Heart right ventricle (tissue), 16 donors: Measurements from ENCODE around the gene PAFAH1B2. TPM values are rescaled to one million over a fixed set of nuclear protein-coding genes. Genes with fewer than 3 reads are reported as not detected.

Experiments used
- ATAC-seq, 8 donors: fragments of 200-7000 bp; cut with Tn5 transposase; one replicate each; pipeline ENCODE4 v1.9.1; 2020; ENCODE audit warnings: mild to moderate bottlenecking in 8 of 8, moderate library complexity in 8 of 8, moderate number of reproducible peaks in 1 of 8
- DNase-seq, 2 donors: peaks; one replicate each; pipeline ENCODE4 v3.0.0-alpha.2; 2020
- H3K27ac ChIP-seq, 10 donors: fragments of 200-600 bp; sonication (generic) in 2 of 10; one replicate each; pipeline versions ENCODE4 v1.5.0 to v1.8.0; 2020 to 2022; ENCODE audit warnings: mild to moderate bottlenecking in 3 of 10
- H3K27me3 ChIP-seq, 7 donors: fragments of 200-600 bp; one replicate each; pipeline ENCODE4 v1.8.0; 2021 to 2022; ENCODE audit warnings: mild to moderate bottlenecking in 2 of 7
- H3K36me3 ChIP-seq, 9 donors: fragments of 200-600 bp; sonication (generic) in 1 of 9; one replicate each; pipeline versions ENCODE4 v1.5.0 to v1.8.0; 2020 to 2022; ENCODE audit warnings: mild to moderate bottlenecking in 2 of 9
- H3K4me1 ChIP-seq, 9 donors: fragments of 200-600 bp; sonication (generic) in 1 of 9; one replicate each; pipeline versions ENCODE4 v1.5.0 to v1.8.0; 2020 to 2022; ENCODE audit warnings: mild to moderate bottlenecking in 4 of 9
- H3K4me3 ChIP-seq, 10 donors: fragments of 200-600 bp; sonication (generic) in 2 of 10; one replicate each; pipeline versions ENCODE4 v1.5.0 to v1.8.0; 2020 to 2022; ENCODE audit warnings: mild to moderate bottlenecking in 7 of 10, moderate library complexity in 2 of 10
- H3K9me3 ChIP-seq, 11 donors: fragments of 200-600 bp in 10 of 11; sonication (generic) in 2 of 11; one replicate each; pipeline versions ENCODE4 v1.5.0 to v1.8.0; 2013 to 2022; ENCODE audit warnings: mild to moderate bottlenecking in 2 of 11, control low read depth in 1 of 11, moderate library complexity in 1 of 11
- CTCF ChIP-seq, 9 donors: fragments of 200-600 bp; sonication (generic) in 2 of 9; IDR thresholded peaks; one replicate each; pipeline versions ENCODE4 v1.5.0 to v1.8.0; 2021 to 2022; ENCODE audit warnings: antibody characterized with exemption in 9 of 9, mild to moderate bottlenecking in 5 of 9, moderate library complexity in 1 of 9
- WGBS, 2 donors: extraction: QIAGEN DNeasy Blood & Tissue Kit; methylation state at CpG; one replicate each; pipeline ENCODE4 v1.1.7; 2013; ENCODE audit warnings: inconsistent platforms in 1 of 2; 5-methylcytosine and 5-hydroxymethylcytosine counted together
- intact Hi-C, 10 donors: fragments of 100-400 bp; cut with DNase I; formaldehyde crosslinking; loops; one replicate each; pipeline versions ENCODE4 v1.11.1 to v1.14.2; 2022
- polyA plus RNA-seq, 2 donors: library from polyadenylated mRNA; stranded (reverse); fragments of 200-250 nt; gene quantifications; one replicate each; pipeline ENCODE4 v1.2.3, GENCODE V29; 2013
- total RNA-seq, 10 donors: library from RNA; stranded (reverse); fragmentation: NEBNext Ultra II Directional in 3 of 10; extraction: Animal tissue kit (Norgen Biotek cat#: 25700) in 3 of 10; gene quantifications; one replicate each; pipeline versions ENCODE4 v1.2.1 to v1.2.4, GENCODE V29; 2021 to 2023
- donor health status: Arrhythmogenic right ventricular cardiomyopathy.
- donor health status: ischemic (EF 13 %, LVEDD 7.1; RV severe dilation, severe dysfunction).
- donor health status: healthy with polysubstance abuse.
- donor health status: DM: no; HTN: yes; CAD: no.
- donor health status: DM: no; HTN: no; CAD: no.
- donor health status: ischemic (EF 25% LVEDD 6.9; RV normal size, moderate dysfunction).
- donor health status: ischemic (EF 25% LVEDD 5.7; RV mildly dilated, moderate dysfunction).
- donor health status: healthy.
- donor health status: DM: yes; HTN: yes; CAD: no.
- donor health status: Ischemic cardiomyopathy.
- donor health status: ischemic (EF 35%, LVEDD 5.7; RV mildly dilated, moderate dysfunction).
- donor health status: nonischemic (EF 11% LVEDD 7.7; RV severe dilation, severe dysfunction).
- donor health status: DM: yes; HTN: yes; CAD: no.
- donor health status: PGD.
- donor health status: ischemic (EF 29% LVEDD 5.4; RV normal size, mild dysfunction).
- donor health status: nonischemic (EF 23%, LVEDD 6.1; RV moderate dilation, normal function).

PAFAH1B2 gene
- total and polyA plus RNA-seq, 12 donors = 18.7 to 71.5 (median 59.4) TPM

DNA sequence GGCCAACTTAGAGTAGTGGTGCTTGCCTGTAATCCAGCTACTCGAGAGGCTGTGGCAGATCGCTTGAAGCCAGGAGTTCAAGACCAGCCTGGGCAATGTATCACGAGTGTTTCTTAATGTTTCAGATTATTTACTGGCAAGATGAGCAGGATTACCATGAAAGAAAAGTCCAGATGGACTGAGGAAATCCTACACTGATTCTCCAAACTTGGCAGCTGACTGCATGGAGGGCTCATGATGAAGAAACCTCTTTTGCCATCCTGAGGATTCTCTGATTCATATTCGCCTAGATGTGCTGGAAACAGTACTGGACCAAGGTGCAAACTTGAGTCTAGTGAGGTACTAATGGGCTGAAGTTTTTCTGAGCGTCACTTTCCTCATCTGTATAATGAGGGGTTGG, 31.7 kb downstream of the PAFAH1B2 start:
- H3K9me3 ChIP-seq = no peaks in the 10 kb centered on the region
- peak overlapping the region in 1 of 10 donors; percentile 1 for H3K27ac ChIP-seq
- no peak for DNase-seq
- no peak for ATAC-seq
- TF ChIP-seq CTCF (IDR thresholded peaks at IDR 0.05) = no peak
- peaks cover 16 to 58% (median 47%) of the 10 kb centered on the region in 9 donors for H3K4me1 ChIP-seq
- no peaks in the 10 kb centered on the region for H3K27me3 ChIP-seq
- peaks cover 0 to 12% (median 0%) of the 10 kb centered on the region in 9 donors for H3K36me3 ChIP-seq
- WGBS, 2 donors = 86 to 88% methylated on average over 5 of the region's 5 CpGs
- no peak overlapping the region for H3K4me3 ChIP-seq
- intact Hi-C loops = loop anchor here in 3 of 10 donors (5.0 kb wide), 3 partner anchors 33 to 47 kb away; partner anchors contain the start of gene PAFAH1B2 (in 1 of the 3)

DNA sequence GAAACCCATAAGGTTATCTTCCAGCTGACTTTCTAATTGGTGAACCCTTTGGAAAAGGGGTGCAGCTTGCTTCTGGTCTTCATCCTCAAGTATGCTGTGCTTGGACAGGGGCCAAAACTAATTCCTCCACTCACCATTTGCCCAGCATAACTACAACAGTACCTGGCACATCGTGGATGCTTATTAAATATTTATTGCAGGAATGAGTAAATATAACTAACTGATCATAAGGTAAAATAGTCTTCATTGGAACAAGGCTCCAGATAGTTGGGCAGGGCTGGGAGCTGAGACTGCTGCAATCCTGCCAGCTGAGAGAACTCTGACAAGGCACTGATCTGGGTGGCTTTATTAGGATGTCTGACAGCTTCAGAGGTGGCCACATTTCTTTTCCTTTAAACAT, 32.1 kb downstream of the PAFAH1B2 start:
- Histone ChIP-seq H3K27ac (no peak overlapping the region), H3K36me3 (peaks cover 0 to 9% (median 0%) of the 10 kb centered on the region in 9 donors), H3K4me3 (no peak overlapping the region), H3K27me3 (no peaks in the 10 kb centered on the region), H3K4me1 (peaks cover 19 to 58% (median 51%) of the 10 kb centered on the region in 9 donors), H3K9me3 (no peaks in the 10 kb centered on the region)
- no peak for TF ChIP-seq CTCF (IDR thresholded peaks at IDR 0.05)
- 68 to 81% methylated on average over 1 of the region's 1 CpG for WGBS, 2 donors
- ATAC-seq (no peak), DNase-seq (no peak)
- intact Hi-C loops = loop anchor here in 3 of 10 donors (5.0 kb wide), 3 partner anchors 34 to 46 kb away; partner anchors contain the start of gene PAFAH1B2 (in 1 of the 3)

GRCh38 chr11:117177534-117178209, 33.6 kb downstream of the PAFAH1B2 start:
- Histone ChIP-seq H3K27me3 (no peaks in the 10 kb centered on the region), H3K36me3 (peaks cover 0 to 13% (median 9%) of the 10 kb centered on the region in 9 donors), H3K27ac (peak overlapping the region in 7 of 10 donors; percentile 93 to 98 (median 97)), H3K4me1 (peaks cover 19 to 49% (median 39%) of the 10 kb centered on the region in 9 donors), H3K4me3 (peak overlapping the region in 8 of 10 donors; percentile 80 to 100 (median 89)), H3K9me3 (no peaks in the 10 kb centered on the region)
- WGBS, 2 donors = 79 to 86% methylated on average over 10 of the region's 10 CpGs
- ATAC-seq = no peak
- no peak for TF ChIP-seq CTCF (IDR thresholded peaks at IDR 0.05)
- DNase-seq = no peak
- intact Hi-C loops = loop anchor here in 4 of 10 donors (2.0 to 5.0 kb wide), 5 partner anchors 29 to 45 kb away; partner anchors contain the start of gene PAFAH1B2 (in 1 of the 4)

- Histone ChIP-seq H3K4me3 (peak within 1 kb of the TSS; percentile 80 to 100 (median 89)), H3K27ac (peak within 1 kb of the TSS; percentile 81 to 98 (median 96)), H3K9me3 (no peaks in the 10 kb centered on the region), H3K36me3 (peaks cover 0 to 21% (median 16%) of the 10 kb centered on the region in 9 donors), H3K27me3 (no peaks in the 10 kb centered on the region), H3K4me1 (peaks cover 14 to 41% (median 32%) of the 10 kb centered on the region in 9 donors)
- peak; percentile 94 to 96 for DNase-seq
- intact Hi-C loops = loop anchor here in 4 of 10 donors (2.0 to 5.0 kb wide), 5 partner anchors 30 to 44 kb away; partner anchors contain the start of gene PAFAH1B2 (in 1 of the 4)
- WGBS, 2 donors = 1 to 2% methylated on average over 51 of the region's 51 CpGs
- peak in 1 of 9 donors; percentile 5 for TF ChIP-seq CTCF (IDR thresholded peaks at IDR 0.05)
- ATAC-seq = peak; percentile 93 to 97 (median 96)
Observed at GRCh38 chr11:117178210-117179034, 34.3 kb downstream of the PAFAH1B2 start, which contains the start of gene SIDT2. Gene SIDT2, plus strand, starts transcription at chr11:117178743. Its CDS starts 521 bp downstream, at chr11:117179264.
